Progenitor cell of endocrine pancreas (in vitro differentiated cells): ENCODE results near the gene UVSSA. TPM values are rescaled to one million over a fixed set of nuclear protein-coding genes. Genes with fewer than 3 reads are reported as not detected.

Experiments
- DNase-seq: peaks from one replicate; pipeline ENCODE4 v3.0.0; 2021; ENCODE audit warnings: low spot score; ENCODE audit not compliant: unreplicated experiment
- H3K27ac Mint-ChIP-seq: 2 replicates; pipeline ENCODE4 v1.8.0; 2021; ENCODE audit warnings: mild to moderate bottlenecking, moderate library complexity, mixed read lengths
- H3K27me3 Mint-ChIP-seq: 2 replicates; pipeline ENCODE4 v1.8.0; 2021; ENCODE audit warnings: mixed read lengths
- H3K36me3 Mint-ChIP-seq: 2 replicates; pipeline ENCODE4 v1.8.0; 2022; ENCODE audit warnings: mixed read lengths; ENCODE audit not compliant: insufficient read depth
- H3K4me1 Mint-ChIP-seq: 2 replicates; pipeline ENCODE4 v1.8.0; 2021; ENCODE audit warnings: low read depth, mixed read lengths
- H3K4me3 Mint-ChIP-seq: 2 replicates; pipeline ENCODE4 v1.8.0; 2021; ENCODE audit warnings: low read depth, mild to moderate bottlenecking, moderate library complexity, mixed read lengths
- H3K9me3 Mint-ChIP-seq: 2 replicates; pipeline ENCODE4 v1.8.0; 2021; ENCODE audit warnings: low read depth, mixed read lengths
- total RNA-seq: library from RNA; stranded (reverse); gene quantifications from 2 replicates; pipeline ENCODE4 v1.2.1, GENCODE V29; 2021
- TF ChIP-seq, protein P1 (sequence below): fragments of 200-600 bp; sonication (generic); IDR thresholded peaks from one replicate; pipeline ENCODE4 v1.5.0; 2021; ENCODE audit warnings: antibody characterized with exemption, mild to moderate bottlenecking; ENCODE audit not compliant: unreplicated experiment

The UVSSA gene
- total RNA-seq, 1 donor from 2014 or later, result 32.5 TPM

DNA sequence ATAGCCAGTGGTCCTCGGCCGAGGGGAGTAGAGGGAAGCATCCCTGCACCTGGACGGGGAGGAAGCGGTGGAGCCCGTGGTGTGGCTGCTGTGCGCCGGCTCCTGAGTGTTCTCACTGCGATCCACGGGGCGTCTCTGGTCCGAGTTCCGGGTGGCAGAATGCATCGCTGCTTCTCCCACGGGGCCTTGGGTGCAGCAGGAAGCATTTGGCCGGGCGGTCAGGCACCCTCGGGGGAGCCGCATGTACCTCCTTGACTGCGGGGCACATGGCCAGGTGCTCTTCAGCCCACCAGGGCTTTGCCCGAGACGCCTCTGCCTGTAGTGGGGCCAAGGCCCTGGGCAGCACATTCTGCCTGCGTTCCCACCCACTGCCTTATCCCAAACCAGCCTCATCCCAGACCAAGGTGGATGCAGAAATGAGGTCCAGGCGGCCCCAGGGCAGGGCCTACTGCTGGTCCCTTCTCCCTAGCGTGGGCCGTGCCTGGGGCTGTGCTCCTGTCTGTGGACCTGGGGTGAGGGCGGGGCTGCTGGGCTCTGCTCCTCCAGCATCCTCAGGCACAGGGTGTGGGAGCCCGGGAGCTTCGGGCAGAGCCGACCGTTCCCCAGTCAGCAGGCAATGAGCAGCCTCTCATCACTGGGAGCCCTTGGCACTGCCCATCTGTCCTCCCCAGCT is 31.7 kb downstream of the UVSSA start:
- H3K27ac Mint-ChIP-seq, result no peak overlapping the region
- H3K36me3 Mint-ChIP-seq, result peaks cover 5% of the 10 kb centered on the region
- DNase-seq, result no peak
- no peaks in the 10 kb centered on the region for H3K27me3 Mint-ChIP-seq
- peaks cover 1% of the 10 kb centered on the region for H3K4me1 Mint-ChIP-seq
- no peak overlapping the region for H3K4me3 Mint-ChIP-seq
- TF ChIP-seq, protein P1, sequence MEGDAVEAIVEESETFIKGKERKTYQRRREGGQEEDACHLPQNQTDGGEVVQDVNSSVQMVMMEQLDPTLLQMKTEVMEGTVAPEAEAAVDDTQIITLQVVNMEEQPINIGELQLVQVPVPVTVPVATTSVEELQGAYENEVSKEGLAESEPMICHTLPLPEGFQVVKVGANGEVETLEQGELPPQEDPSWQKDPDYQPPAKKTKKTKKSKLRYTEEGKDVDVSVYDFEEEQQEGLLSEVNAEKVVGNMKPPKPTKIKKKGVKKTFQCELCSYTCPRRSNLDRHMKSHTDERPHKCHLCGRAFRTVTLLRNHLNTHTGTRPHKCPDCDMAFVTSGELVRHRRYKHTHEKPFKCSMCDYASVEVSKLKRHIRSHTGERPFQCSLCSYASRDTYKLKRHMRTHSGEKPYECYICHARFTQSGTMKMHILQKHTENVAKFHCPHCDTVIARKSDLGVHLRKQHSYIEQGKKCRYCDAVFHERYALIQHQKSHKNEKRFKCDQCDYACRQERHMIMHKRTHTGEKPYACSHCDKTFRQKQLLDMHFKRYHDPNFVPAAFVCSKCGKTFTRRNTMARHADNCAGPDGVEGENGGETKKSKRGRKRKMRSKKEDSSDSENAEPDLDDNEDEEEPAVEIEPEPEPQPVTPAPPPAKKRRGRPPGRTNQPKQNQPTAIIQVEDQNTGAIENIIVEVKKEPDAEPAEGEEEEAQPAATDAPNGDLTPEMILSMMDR, result no peak
- H3K9me3 Mint-ChIP-seq, result no peaks in the 10 kb centered on the region

DNA sequence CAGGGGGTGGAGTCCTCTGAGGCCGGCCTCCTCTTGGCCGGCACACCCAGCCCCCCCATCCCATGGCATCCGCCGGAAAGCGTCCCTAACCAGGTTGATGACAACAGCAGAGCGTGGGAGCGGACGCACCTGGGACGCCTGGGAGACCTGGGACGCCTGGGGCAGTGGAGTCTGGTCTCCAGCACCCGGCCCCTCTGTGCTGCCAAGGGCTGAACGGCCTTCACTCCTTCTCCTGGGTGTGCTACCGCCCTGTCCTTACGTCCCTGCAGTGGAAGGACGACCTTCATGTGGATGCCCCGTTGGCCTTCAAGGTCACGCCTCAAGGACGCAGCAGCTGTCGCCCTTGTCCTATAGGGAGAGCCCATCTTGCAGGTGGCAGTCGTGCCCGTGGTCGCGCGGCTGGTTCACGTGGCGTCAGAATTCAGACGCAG is 32.4 kb downstream of the UVSSA start:
- H3K36me3 Mint-ChIP-seq, result peaks cover 1% of the 10 kb centered on the region
- no peak overlapping the region for H3K4me3 Mint-ChIP-seq
- peaks cover 1% of the 10 kb centered on the region for H3K4me1 Mint-ChIP-seq
- TF ChIP-seq, protein P1, result no peak
- no peak for DNase-seq
- no peak overlapping the region for H3K27ac Mint-ChIP-seq
- H3K9me3 Mint-ChIP-seq, result no peaks in the 10 kb centered on the region
- H3K27me3 Mint-ChIP-seq, result no peaks in the 10 kb centered on the region

DNA sequence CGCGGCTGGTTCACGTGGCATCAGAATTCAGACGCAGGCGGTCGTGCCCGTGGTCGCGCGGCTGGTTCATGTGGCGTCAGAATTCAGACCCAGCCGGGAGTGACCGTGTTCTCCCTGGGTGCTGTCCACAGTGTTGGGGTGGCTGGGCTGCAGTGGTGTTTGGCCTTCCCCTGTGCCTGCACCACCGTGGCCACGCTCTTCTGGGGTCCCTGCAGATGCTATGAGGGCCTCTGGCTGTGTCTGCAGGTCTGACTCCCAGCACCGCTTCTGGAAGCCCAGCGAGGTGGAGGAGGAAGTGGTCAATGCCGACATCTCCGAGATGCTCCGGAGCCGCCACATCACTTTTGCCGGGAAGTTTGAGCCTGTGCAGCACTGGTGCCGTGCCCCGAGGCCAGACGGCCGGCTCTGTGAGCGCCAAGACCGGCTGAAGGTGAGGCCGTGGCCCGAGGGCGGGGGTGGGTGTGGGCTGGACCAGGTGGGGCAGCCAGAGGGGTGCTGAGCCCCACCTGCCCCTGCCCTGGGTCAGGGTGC is 32.9 kb downstream of the UVSSA start:
- TF ChIP-seq, protein P1, result no peak
- no peak overlapping the region for H3K27ac Mint-ChIP-seq
- H3K4me1 Mint-ChIP-seq, result peaks cover 1% of the 10 kb centered on the region
- H3K9me3 Mint-ChIP-seq, result no peaks in the 10 kb centered on the region
- H3K27me3 Mint-ChIP-seq, result no peaks in the 10 kb centered on the region
- DNase-seq, result no peak
- peaks cover 1% of the 10 kb centered on the region for H3K36me3 Mint-ChIP-seq
- no peak overlapping the region for H3K4me3 Mint-ChIP-seq

DNA sequence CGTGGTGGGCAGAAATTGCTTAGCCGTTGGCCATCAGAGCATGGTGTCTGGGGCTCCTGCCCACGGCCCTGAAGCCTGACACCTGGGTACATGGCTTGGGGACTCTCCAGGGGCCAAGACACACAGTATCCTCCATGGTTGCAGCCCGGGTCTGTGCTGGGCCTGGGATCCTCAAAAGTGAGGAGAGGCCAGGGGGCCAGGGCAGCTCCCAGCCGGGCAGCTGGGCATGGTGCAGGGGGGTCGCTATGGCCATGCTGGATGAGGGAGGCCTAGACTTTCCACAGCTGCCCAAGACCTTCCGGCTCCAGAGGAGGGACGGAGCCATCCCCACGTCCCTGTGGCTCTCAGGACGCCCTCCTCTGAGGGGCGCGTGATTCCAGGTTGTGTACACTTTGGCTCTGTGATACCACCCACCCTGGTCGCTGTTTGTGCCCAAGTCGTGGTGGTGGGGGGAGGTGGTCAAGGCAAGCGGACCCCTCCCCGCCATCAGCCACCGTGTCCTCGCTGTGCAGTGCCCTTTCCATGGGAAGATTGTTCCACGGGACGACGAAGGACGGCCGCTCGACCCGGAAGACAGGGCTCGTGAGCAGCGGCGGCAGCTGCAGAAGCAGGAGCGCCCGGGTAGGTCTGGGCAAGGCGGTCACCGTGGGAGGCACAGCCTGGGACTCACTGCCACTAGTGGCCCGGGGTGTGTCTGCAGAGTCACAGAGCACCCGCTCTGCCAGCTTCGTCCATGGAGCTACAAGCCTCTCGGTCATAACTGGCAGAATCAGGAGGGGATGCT is 33.6 kb downstream of the UVSSA start:
- DNase-seq, result no peak
- Mint-ChIP-seq H3K9me3 (no peaks in the 10 kb centered on the region), H3K27ac (no peak overlapping the region), H3K4me1 (peaks cover 1% of the 10 kb centered on the region), H3K36me3 (peaks cover 1% of the 10 kb centered on the region), H3K4me3 (no peak overlapping the region), H3K27me3 (no peaks in the 10 kb centered on the region)
- TF ChIP-seq, protein P1, result no peak

DNA sequence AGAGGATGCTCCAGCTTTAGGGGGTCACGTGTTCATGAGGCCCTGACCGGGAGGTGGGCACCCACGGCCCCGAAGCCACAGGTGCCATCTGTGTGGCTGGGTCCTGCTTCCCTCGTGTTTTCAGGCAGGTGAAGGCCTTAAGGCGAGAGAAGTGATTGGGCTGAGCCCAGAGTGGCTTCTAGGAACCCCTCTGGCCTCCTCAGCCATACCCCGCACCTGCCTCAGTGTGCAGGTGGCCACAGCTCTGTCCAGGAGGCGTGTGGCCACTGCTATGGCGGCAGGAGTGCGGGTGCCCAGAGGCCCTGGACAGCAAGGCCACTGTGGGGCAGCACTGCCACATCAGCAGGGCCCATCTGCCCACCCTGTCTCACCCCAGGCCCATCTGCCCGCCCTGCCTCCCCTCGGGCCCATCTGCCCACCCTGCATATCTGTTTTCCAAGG is 34.2 kb downstream of the UVSSA start:
- peaks cover 1% of the 10 kb centered on the region for H3K36me3 Mint-ChIP-seq
- H3K4me1 Mint-ChIP-seq, result peaks cover 1% of the 10 kb centered on the region
- no peaks in the 10 kb centered on the region for H3K27me3 Mint-ChIP-seq
- TF ChIP-seq, protein P1, result no peak
- no peaks in the 10 kb centered on the region for H3K9me3 Mint-ChIP-seq
- no peak overlapping the region for H3K27ac Mint-ChIP-seq
- DNase-seq, result no peak
- H3K4me3 Mint-ChIP-seq, result no peak overlapping the region
